Smooth muscle cell (in vitro differentiated cells): Measurements from ENCODE around the gene EXOC2. TPM values are rescaled to one million over a fixed set of nuclear protein-coding genes. Genes with fewer than 3 reads are reported as not detected.

Source experiments
- DNase-seq: peaks from one replicate; lab custom pipeline; 2025; ENCODE audit not compliant: unreplicated experiment; lab: John Stamatoyannopoulos, UW
- H2AFZ ChIP-seq: fragments of 200-600 bp; sonication (generic); 2 replicates; pipeline ENCODE4 v1.6.0; 2016; ENCODE audit warnings: antibody characterized with exemption, low read depth, mild to moderate bottlenecking
- H3F3A ChIP-seq: fragments of 200-600 bp; sonication (generic); 2 replicates; pipeline ENCODE4 v1.6.0; 2017; ENCODE audit warnings: antibody characterized with exemption, low read depth
- H3K27ac ChIP-seq: fragments of 200-600 bp; sonication (generic); 2 replicates; pipeline ENCODE4 v1.5.1; 2016; ENCODE audit warnings: low read depth, mild to moderate bottlenecking
- H3K27me3 ChIP-seq: fragments of 200-600 bp; sonication (generic); 2 replicates; pipeline ENCODE4 v1.6.1; 2016; ENCODE audit warnings: low read depth, mild to moderate bottlenecking
- H3K36me3 ChIP-seq: fragments of 200-600 bp; sonication (generic); 2 replicates; pipeline ENCODE4 v1.5.1; 2016; ENCODE audit warnings: low read depth
- H3K4me1 ChIP-seq: fragments of 200-600 bp; sonication (generic); 2 replicates; pipeline ENCODE4 v1.5.1; 2016; ENCODE audit warnings: low read depth
- H3K4me2 ChIP-seq: fragments of 200-600 bp; sonication (generic); 2 replicates; pipeline ENCODE4 v1.6.0; 2016; ENCODE audit warnings: mild to moderate bottlenecking
- H3K4me3 ChIP-seq: fragments of 200-600 bp; sonication (generic); 2 replicates; pipeline ENCODE4 v1.5.1; 2016; ENCODE audit warnings: mild to moderate bottlenecking
- H3K79me2 ChIP-seq: fragments of 200-600 bp; sonication (generic); 2 replicates; pipeline ENCODE4 v1.6.0; 2016; ENCODE audit warnings: low read depth, mild to moderate bottlenecking
- H3K9ac ChIP-seq: fragments of 200-600 bp; sonication (generic); 2 replicates; pipeline ENCODE4 v1.6.0; 2016; ENCODE audit warnings: low read depth
- H3K9me3 ChIP-seq: fragments of 200-600 bp; sonication (generic); replicated peaks from 2 replicates; pipeline ENCODE4 v1.5.1; 2016; ENCODE audit warnings: low read depth
- H4K20me1 ChIP-seq: fragments of 200-600 bp; sonication (generic); 2 replicates; pipeline ENCODE4 v1.6.0; 2016; ENCODE audit warnings: low read depth
- WGBS: methylation state at CpG from one replicate; pipeline ENCODE4 v1.1.7; 2016; ENCODE audit warnings: low lambda C conversion rate; 5-methylcytosine and 5-hydroxymethylcytosine counted together
- polyA plus RNA-seq: library from polyadenylated mRNA; unstranded; fragments of >200 nt; fragmentation: Nextera tagmentation; extraction: Ambion mirVana; gene quantifications from 2 replicates; pipeline ENCODE4 v1.2.1, GENCODE V29; 2016
- total RNA-seq: library from RNA; depleted of rRNA; stranded (reverse); fragments of >200 nt; gene quantifications from 2 replicates; pipeline ENCODE4 v1.2.3, GENCODE V29; 2014
- TF ChIP-seq, protein P1 (sequence below): fragments of 200-600 bp; sonication (generic); IDR thresholded peaks from 2 replicates; pipeline ENCODE4 v1.5.1; 2017; ENCODE audit warnings: borderline replicate concordance, mild to moderate bottlenecking, antibody characterized with exemption; ENCODE audit not compliant: insufficient read depth, poor library complexity, severe bottlenecking

The EXOC2 gene
- total and polyA plus RNA-seq, 2 experiments from 2014 or later: 21.9 to 33.9 TPM

DNA sequence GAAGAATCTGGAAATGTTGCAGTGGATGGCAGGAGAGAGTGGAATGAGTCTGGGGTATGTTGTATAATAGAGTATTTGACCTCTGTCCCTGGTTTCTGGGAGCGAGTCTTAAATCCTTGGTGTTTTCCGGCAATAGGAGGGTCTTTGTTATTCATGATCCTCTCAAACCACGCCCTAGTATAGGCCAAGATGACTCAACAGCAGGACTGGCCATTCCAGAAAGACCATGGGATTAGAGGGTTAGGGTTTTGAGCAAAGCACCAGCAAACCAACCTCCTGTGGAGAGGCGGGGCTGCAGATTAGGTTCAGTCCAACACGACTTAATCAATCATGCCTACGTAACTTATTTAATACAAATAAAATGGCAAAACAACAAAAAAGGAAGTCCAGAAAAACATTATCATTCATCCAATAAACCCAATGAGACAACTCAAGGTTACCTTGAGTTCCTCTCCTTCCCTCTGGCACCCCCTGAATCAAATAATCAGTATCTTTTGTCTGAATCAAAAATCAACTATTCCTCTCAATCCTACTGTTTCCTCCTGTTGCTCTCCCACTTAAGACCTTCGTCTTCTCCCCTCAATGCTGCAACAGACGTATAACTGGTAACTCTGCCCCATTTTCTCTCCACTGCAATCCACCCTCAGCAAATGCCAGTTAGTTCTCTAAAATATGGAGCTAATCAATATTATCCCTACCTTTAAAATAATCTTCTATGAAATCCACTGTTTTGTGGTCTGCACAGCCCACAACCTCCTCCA lies 51.5 kb downstream of the EXOC2 start:
- TF ChIP-seq, protein P1, sequence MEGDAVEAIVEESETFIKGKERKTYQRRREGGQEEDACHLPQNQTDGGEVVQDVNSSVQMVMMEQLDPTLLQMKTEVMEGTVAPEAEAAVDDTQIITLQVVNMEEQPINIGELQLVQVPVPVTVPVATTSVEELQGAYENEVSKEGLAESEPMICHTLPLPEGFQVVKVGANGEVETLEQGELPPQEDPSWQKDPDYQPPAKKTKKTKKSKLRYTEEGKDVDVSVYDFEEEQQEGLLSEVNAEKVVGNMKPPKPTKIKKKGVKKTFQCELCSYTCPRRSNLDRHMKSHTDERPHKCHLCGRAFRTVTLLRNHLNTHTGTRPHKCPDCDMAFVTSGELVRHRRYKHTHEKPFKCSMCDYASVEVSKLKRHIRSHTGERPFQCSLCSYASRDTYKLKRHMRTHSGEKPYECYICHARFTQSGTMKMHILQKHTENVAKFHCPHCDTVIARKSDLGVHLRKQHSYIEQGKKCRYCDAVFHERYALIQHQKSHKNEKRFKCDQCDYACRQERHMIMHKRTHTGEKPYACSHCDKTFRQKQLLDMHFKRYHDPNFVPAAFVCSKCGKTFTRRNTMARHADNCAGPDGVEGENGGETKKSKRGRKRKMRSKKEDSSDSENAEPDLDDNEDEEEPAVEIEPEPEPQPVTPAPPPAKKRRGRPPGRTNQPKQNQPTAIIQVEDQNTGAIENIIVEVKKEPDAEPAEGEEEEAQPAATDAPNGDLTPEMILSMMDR: no peak

DNA sequence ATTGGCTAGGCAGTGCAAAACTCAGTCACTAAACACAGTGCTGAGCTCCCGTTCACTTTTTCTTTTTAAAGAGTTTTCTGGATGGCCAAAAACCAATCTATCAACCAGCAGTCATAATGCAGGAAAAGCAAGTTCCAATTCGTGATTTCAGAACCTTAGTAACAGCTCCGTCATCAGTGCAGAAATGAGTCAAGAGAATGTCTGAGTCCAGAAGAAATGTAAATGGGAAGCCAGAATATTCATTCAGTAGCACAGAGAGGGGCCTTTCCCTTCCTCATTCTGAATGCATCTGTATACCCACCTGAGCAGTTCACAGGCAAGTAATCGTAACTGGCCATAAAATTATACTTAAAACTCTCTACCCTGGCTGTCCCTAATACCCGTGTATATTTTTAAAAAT lies 56.5 kb downstream of the EXOC2 start:
- no peaks in the 10 kb centered on the region for H3K27me3 ChIP-seq
- no peaks in the 10 kb centered on the region for H3K4me1 ChIP-seq
- no peaks in the 10 kb centered on the region for H3K36me3 ChIP-seq
- 79% methylated on average over 5 of the region's 5 CpGs for WGBS
- no peak overlapping the region for H3K27ac ChIP-seq
- DNase-seq: no peak
- TF ChIP-seq, protein P1: no peak
- H3K4me2 ChIP-seq: no peak overlapping the region
- no peaks in the 10 kb centered on the region for H3K79me2 ChIP-seq
- H4K20me1 ChIP-seq: peaks cover 25% of the 10 kb centered on the region
- H3K9me3 ChIP-seq: no peaks in the 10 kb centered on the region
- H3K4me3 ChIP-seq: no peak overlapping the region
- H3K9ac ChIP-seq: no peak overlapping the region
- H3F3A ChIP-seq: no peaks in the 10 kb centered on the region
- H2AFZ ChIP-seq: no peak overlapping the region

More for the DNA sequence above, 51.5 kb downstream of the EXOC2 start:
- Histone ChIP-seq H3K4me3 (no peak overlapping the region), H3K4me2 (no peak overlapping the region), H3K36me3 (no peaks in the 10 kb centered on the region), H3K9me3 (peaks cover 5% of the 10 kb centered on the region), H3K27ac (no peak overlapping the region), H3K4me1 (no peaks in the 10 kb centered on the region), H4K20me1 (peaks cover 45% of the 10 kb centered on the region), H3K27me3 (no peaks in the 10 kb centered on the region), H3F3A (no peaks in the 10 kb centered on the region), H3K9ac (no peak overlapping the region), H2AFZ (no peak overlapping the region), H3K79me2 (peaks cover 20% of the 10 kb centered on the region)
- DNase-seq: no peak
- WGBS: 97% methylated on average over 8 of the region's 8 CpGs

DNA sequence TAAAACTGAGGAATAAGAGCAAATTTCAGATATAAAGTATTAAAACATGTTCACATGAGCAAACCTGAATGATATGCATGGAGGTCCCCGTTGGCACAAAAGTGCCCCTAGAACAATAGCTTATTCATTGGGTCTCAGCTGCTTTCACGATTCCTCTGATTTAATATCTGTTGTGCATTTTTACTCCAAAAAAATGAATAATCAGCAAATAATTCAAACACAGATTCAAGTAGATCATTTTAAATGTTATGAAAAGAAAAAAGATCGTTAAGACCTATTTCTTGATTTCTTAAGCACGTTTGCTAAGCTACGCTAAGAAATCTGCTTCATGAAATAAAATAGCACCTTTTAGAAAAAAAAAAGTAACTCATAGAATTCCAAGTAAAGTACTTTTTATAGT lies 57.7 kb downstream of the EXOC2 start:
- Histone ChIP-seq H3F3A (no peaks in the 10 kb centered on the region), H3K9me3 (no peaks in the 10 kb centered on the region), H3K36me3 (no peaks in the 10 kb centered on the region), H3K9ac (no peak overlapping the region), H3K4me3 (no peak overlapping the region), H3K27me3 (no peaks in the 10 kb centered on the region), H3K4me1 (no peaks in the 10 kb centered on the region), H2AFZ (no peak overlapping the region), H3K27ac (no peak overlapping the region), H3K4me2 (no peak overlapping the region), H4K20me1 (peaks cover 18% of the 10 kb centered on the region), H3K79me2 (no peaks in the 10 kb centered on the region)
- no peak for DNase-seq
- TF ChIP-seq, protein P1: no peak
- WGBS: 100% methylated on average over 5 of the region's 5 CpGs

DNA sequence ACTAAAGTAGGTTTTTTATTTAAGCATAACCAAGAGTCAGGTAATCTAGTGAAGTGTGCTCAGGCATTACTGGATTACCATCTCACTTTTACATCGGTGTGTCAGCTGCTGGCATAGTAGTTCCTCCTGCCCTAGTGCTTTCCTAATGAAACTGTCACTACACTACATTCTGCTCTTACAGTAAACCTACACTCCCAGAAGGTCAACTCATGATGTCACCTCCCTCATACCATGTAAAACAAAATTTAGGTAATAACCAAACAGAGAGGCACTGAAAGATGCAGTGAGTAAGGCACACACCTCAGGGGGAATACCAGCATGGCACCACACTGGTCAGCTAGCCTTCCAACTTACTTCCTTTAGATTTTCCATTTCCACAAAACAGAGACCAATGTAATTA lies 59.3 kb downstream of the EXOC2 start:
- no peak overlapping the region for H3K4me2 ChIP-seq
- TF ChIP-seq, protein P1: no peak
- H4K20me1 ChIP-seq: peaks cover 12% of the 10 kb centered on the region
- WGBS: 100% methylated on average over 1 of the region's 1 CpG
- H3K9me3 ChIP-seq: no peaks in the 10 kb centered on the region
- DNase-seq: no peak
- no peaks in the 10 kb centered on the region for H3K27me3 ChIP-seq
- no peak overlapping the region for H3K27ac ChIP-seq
- no peaks in the 10 kb centered on the region for H3K36me3 ChIP-seq
- H3K4me3 ChIP-seq: no peak overlapping the region
- no peak overlapping the region for H2AFZ ChIP-seq
- H3K4me1 ChIP-seq: no peaks in the 10 kb centered on the region
- H3K79me2 ChIP-seq: no peaks in the 10 kb centered on the region
- H3F3A ChIP-seq: no peaks in the 10 kb centered on the region
- H3K9ac ChIP-seq: no peak overlapping the region
